OCI-LY7 (cell line): ENCODE results near the gene SYNJ1.
"Not testable (repeated sequence)": the region's sequence is repeated elsewhere in the genome, so short reads cannot be mapped to it uniquely, and the experiment has no call there.

Experiments used
- CTCF ChIP-seq: fragments of 200-600 bp; sonication (generic); conservative IDR thresholded peaks from 2 replicates; pipeline ENCODE4 v1.5.1; 2014; ENCODE audit warnings: mild to moderate bottlenecking, antibody characterized with exemption, low read length, moderate library complexity, mixed read lengths
- EZH2phosphoT487 ChIP-seq: fragments of 200-600 bp; sonication (generic); IDR thresholded peaks from 2 replicates; pipeline ENCODE4 v1.6.1; 2018; ENCODE audit warnings: low read depth, borderline replicate concordance, mild to moderate bottlenecking, mixed run types, antibody characterized with exemption, low read length, moderate library complexity, mixed read lengths

- not testable (repeated sequence) for TF ChIP-seq CTCF, EZH2phosphoT487
These were observed 8.3 kb upstream of the SYNJ1 start for GRCh38 chr21:32736083-32736482.
